Activated CD8-positive, alpha-beta memory T cell treated with anti-CD3 and anti-CD28 coated beads for 36 hours (primary cell): Measurements from ENCODE around the gene NGFR. TPM values are rescaled to one million over a fixed set of nuclear protein-coding genes. Genes with fewer than 3 reads are reported as not detected.
"Not testable (repeated sequence)": the region's sequence is repeated elsewhere in the genome, so short reads cannot be mapped to it uniquely, and the experiment has no call there.

Experiments
- CTCF ChIA-PET: fragments of 350-600 bp; sonication (Branson Sonifier 250); formaldehyde crosslinking; loops from one replicate; lab custom pipeline; 2021; ENCODE audit warnings: antibody characterized with exemption; lab: Charles Lee
- POLR2A ChIA-PET: fragments of 350-600 bp; sonication (Branson Sonifier 250); formaldehyde crosslinking; loops from one replicate; lab custom pipeline; 2021; ENCODE audit warnings: antibody characterized with exemption; lab: Charles Lee
- total RNA-seq, 2 experiments: library from RNA; stranded (reverse); gene quantifications; one replicate each; pipeline ENCODE4 v1.2.3, GENCODE V29; 2021

NGFR gene
- total RNA-seq, 2 experiments from 2014 or later, result not detected

DNA sequence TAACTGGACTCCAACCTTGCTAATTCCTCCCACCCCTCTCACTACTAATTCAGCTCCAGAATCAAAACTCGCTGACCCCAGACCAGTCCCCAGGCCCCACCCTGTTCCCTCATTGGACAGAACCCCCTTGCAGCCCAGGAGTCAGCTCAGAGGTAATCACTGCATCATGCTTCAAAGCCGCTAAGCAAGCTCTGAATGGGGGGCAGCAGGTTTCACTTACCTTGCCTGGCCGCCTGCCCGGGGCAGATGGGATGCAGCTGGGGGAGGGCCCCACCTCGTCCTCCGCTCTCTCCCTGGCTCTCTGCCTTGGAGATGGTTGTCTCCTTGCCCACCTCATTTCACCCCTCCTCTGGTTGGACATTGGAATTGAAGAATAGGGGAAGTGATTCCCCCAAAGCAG is 4.8 kb upstream of the NGFR start:
- ChIA-PET CTCF (interaction anchor here (1.4 to 1.5 kb wide), 2 partner anchors 55 to 66 kb away, joined by 4 read pairs; no protein-coding TSS in a partner anchor), POLR2A (no interaction called here)

DNA sequence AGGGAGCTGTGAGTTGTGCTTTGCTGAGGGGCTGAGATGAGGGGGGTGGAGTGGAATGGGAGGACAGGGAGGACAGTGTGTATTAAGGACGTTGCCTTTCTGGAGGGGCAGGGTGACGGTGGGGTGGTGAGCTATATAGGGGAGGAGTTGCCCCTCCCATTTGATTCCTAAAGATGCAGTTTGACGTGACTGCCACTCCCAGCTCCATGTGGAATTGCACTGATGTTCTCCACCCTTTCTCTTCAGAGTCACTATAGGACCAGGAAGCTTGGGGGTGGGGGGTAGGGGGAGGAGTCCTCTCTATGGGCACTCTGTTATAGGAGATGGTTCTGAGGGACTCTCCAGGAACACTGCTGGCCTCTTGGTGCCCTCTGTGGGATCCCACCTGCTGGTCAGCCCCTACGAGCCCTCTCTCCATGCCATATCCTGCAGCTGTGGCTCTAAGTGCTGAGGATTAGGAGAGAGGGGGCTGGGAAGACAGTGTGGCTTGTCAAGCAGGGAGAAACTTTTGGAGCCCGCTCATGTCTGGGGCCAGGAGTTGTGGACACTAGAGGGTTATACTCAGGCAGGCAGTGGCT is 3.8 kb upstream of the NGFR start:
- CTCF ChIA-PET, result interaction anchor here (1.4 kb wide), 1 partner anchor 65 kb away, joined by 4 read pairs; no protein-coding TSS in a partner anchor
- POLR2A ChIA-PET, result interaction anchor here (0.6 kb wide), 1 partner anchor 19 kb away, joined by 4 read pairs; no protein-coding TSS in a partner anchor

DNA sequence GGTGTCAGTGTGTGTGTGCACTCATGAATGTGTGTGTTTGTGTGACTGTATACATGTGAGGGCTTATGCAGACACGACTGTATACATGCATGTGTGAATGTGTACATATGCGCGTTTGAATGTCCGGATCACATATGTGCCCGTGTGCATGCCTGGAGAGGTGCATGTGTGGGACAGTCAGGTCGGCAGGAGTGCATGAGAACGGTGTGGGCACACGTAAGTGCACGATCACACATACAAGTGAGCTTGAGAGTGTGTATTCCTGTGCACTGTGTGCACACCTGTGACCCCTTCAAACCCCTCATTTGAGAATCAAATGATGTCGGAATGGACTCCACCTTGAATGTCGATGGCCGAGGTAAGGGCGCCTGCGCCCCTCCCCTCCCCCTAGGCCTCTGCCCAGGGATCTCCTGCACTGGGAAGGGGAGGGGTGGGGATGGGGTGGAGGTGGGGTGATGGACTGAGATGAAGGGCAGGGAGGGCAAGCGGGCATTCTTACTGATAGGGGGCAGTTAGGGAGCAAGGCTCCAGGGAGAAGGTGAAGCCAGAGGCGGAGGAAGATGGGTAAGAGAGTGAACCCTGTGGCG is 601 bp upstream of the NGFR start:
- CTCF ChIA-PET, result interaction anchor here (2.5 to 7.6 kb wide), 2 partner anchors 59 to 62 kb away, joined by 6 to 56 read pairs; no protein-coding TSS in a partner anchor
- POLR2A ChIA-PET, result no interaction called here

DNA sequence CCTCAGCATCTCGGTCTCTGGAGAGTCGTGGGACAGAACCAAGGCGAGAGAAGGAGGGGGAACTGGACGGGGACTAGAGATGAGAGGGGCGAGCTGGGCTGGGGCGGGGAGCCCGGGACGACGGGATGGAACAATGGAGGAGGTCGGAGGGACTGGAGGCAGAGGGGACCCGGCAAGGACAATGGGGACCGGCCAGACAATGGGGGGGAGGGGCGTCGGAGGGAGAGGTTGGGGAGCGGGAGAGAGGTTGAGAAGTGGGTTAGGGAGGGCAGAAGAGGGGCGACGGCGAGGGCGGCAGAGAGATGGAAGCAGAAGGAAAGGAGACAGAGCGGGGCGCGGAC is 719 bp downstream of the NGFR start:
- POLR2A ChIA-PET, result no interaction called here

DNA sequence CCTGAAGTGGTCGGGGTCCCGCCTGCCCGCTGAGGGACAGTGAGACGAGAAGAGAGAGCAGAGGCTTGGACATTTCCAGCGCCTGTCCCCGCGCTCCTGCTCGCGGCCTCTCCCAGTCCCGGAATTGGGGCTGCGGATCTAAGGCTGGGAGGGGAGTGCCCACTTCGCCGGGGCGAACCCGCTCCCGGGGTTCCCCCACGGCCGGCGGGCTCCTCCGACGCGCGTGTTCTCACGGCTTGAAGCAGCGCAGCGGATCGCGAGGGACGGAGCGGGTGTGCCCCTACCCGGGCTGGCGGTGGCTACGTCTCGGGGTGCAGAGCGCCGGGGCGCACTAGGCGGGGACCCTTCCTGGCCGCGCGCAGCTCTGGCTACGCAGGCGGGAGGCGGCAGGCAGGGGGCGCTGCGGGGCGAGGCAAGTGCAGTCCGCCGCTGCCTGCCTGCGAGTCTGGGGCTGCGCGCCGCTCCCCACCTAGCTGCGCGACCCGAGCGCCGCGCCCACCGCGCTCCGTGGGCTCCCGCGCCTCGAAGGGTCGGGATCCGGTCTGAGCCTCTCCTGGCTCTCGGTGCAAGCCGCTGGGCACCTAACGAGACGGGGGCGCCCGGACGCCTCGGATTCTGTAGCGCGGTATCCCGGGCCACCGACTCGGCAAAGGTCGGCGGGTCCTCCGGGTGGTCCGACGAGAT is 1.2 kb downstream of the NGFR start:
- ChIA-PET POLR2A (no interaction called here), CTCF (interaction anchor here (0.5 to 7.6 kb wide), 10 partner anchors 8 to 170 kb away, joined by 3 to 56 read pairs (median 4); no protein-coding TSS in a partner anchor)

More for the DNA sequence above, 719 bp downstream of the NGFR start:
- CTCF ChIA-PET, result interaction anchor here (0.5 to 7.6 kb wide), 10 partner anchors 8 to 170 kb away, joined by 3 to 56 read pairs (median 4); no protein-coding TSS in a partner anchor

DNA sequence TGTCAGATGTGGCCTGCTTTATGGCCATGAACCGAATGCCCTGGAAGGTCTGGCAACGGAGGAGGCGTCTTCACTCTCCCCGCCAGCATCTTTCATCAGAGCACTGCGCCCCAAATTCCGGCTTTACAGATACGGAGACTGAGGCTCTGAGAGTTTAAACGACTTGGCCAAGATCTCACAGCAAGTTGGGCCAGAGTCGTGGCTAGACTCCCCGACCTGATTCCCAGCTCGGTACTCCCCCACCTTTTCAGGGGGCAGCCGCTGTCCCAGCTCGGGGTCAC is 1.7 kb downstream of the NGFR start:
- CTCF ChIA-PET, result interaction anchor here (1.0 to 7.6 kb wide), 7 partner anchors 11 to 89 kb away, joined by 4 to 56 read pairs (median 4); no protein-coding TSS in a partner anchor
- POLR2A ChIA-PET, result no interaction called here

DNA sequence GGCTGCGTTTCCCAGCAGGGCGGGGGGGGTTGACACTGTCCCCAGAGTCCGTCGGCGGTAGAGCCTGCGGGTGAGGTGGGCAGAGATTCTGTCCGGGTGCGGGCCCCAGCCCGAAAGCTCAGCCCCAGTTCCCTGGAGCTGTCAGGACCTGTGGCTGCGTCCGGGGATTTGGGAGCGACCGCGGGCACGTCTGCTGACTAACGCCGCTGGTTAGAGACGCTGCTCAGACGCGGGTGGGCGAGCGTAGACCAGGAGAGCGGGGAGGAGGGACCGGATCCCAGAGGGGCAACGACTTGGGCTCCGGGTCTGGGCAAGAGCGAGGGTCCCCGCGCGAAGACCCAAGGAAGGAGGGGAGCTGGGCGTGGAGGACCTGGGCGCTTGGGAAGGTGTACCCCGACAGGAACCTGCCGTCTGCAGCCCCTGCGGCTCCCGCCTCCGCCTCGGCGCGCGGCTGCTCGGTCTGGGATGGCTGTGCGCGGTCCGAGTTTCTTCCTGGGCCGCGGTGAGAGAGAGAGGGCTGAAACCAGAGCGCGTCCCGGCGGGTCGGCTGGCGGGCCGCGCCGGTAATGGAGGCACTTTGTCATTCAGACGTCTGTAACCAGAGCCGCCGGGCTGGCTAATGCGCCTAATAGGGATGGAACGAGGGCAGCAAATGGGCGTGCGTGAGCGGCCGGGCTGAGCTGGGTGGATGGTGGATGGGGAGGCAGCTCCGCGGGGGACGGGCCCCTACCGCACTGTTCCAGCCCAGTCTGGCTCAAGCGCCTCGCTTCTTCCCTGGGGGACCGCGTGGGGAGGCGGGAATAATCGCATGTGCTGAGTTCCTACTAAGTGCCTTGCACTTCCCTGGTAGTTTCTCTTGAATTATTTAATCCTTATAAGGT is 2.3 kb downstream of the NGFR start:
- CTCF ChIA-PET, result interaction anchor here (1.0 to 7.6 kb wide), 7 partner anchors 10 to 89 kb away, joined by 4 to 56 read pairs (median 4); no protein-coding TSS in a partner anchor
- POLR2A ChIA-PET, result no interaction called here

DNA sequence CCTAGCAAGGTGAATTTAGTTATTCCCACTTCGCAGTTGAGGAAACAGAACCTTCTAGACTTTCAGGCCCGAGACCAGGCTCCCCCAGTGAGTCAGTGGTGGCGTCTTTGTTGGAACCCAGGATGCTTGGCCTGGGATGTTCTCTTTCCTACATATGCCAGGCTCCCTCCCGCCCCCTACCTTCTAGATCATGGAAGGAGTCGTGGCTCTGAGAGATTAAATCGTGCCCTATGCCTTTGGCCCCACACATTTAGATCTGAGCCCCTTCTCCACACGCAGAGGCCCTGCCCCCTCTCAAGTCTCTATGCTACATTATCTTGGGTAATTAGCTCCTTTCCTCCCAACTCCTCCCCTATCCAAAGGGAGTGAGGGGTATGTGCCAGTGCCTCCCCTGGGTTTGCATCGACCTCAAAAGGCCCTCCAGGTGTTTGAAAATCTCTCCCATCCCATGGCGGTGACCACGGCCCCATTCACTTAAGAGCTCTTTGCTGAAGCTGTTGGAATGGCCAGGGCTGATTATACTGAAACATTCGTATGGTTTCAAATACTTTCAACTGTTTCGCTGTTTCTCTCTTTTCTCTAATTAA is 3.0 kb downstream of the NGFR start:
- POLR2A ChIA-PET, result no interaction called here

DNA sequence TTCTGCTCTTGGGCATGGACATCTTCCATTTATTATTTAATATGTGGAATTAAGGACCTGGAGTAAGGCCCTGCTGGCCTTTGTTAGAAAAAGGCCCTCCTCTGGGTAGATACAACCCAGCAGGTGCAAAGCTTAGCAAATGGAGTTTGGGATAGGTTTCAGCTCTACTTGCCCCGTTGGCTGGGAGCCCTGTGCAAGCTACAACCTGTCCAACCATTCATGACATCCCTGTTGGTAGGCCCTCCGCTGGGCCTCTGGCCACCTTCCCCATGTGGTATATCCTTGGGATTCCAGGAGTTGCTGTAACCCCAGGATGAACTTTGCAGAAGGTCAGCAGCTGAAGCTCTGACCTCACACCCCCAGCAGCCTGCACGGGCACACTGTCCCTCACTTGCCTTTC is 6.4 kb downstream of the NGFR start:
- CTCF ChIA-PET, result interaction anchor here (7.6 kb wide), 1 partner anchor 55 kb away, joined by 56 read pairs; no protein-coding TSS in a partner anchor
- POLR2A ChIA-PET, result no interaction called here

More for the DNA sequence above, 3.0 kb downstream of the NGFR start:
- CTCF ChIA-PET, result interaction anchor here (7.6 kb wide), 1 partner anchor 59 kb away, joined by 56 read pairs; no protein-coding TSS in a partner anchor

DNA sequence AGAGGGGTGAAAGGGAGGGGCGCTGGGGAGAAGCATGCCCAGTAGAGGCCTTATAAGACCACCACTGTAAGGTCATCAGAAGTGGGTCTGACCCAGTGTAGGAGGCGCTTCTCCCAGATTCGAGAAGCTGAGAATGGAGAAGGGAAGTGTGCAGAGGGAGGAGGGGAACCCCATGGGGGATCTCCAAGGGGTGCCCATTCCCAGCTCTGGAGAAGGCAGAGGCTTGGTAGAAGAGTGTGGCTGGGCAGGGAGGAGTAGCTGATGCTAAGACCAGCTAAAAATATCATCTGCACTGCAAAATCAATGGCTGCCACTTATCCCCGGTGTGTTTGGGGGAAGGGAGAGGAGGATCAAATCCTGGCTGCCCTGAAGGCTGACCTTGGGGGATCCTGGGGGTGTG is 7.2 kb downstream of the NGFR start:
- ChIA-PET POLR2A (no interaction called here), CTCF (no interaction called here)

DNA sequence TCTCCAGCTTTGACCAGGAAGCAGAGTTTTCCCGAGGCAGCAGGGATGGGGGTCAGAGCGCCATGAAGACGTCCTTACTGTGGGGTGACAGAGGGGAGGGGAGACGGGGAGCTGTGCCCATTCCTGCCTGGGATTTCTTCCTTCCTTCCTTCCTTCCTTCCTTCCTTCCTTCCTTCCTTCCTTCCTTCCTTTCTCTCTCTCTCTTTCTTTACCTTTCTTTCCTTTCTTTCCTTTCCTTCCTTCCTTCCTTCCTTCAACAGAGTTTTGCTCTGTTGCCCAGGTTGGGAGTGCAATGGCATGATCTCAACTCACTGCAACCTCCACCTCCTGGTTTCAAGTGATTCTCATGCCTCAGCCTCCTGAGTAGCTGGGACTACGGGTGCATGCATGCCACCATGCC is 7.6 kb downstream of the NGFR start:
- POLR2A ChIA-PET, CTCF ChIA-PET: not testable (repeated sequence)

DNA sequence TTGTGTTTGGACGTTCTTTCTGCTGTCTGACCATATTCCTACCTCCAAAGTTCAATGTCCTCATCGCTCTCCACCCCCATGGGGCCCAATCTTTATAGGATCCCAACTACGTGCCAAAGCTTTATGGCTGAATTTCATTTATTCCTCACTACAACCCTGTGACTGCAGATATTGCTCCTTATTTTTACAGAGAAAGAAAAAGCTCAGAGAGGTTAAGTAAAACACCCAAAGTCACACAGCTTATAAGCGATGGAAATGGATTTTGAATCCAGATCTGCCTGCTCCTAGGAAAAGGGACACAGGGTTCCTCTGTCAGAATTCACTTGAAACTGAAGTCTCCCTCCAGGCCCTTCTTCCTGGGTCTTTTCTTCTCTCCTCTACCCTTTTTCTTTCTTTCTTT is 9.3 kb downstream of the NGFR start:
- ChIA-PET CTCF (interaction anchor here (0.7 to 1.7 kb wide), 4 partner anchors 8 to 121 kb away, joined by 3 to 5 read pairs (median 4); no protein-coding TSS in a partner anchor), POLR2A (no interaction called here)

DNA sequence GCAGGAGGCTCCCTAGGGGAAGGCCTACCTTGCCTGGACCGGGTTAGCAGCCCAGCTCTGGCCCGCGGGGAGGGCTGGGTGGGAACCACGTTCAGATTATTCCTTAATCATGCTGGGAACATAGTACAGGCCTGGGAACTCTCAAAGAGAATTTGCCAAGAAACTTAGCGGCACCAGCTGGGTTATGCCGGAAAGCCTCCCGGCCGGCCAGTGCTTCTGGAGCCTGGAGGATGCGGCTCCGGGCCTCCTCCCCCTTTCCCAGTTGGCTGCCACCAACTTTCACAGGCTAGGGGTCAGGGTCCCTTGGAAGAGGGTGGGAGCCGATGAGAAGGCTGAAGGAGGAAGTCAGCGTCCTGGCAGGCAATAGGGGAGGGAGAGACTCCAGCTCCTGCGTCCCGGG is 10.8 kb downstream of the NGFR start:
- POLR2A ChIA-PET, result no interaction called here
- CTCF ChIA-PET, result no interaction called here

DNA sequence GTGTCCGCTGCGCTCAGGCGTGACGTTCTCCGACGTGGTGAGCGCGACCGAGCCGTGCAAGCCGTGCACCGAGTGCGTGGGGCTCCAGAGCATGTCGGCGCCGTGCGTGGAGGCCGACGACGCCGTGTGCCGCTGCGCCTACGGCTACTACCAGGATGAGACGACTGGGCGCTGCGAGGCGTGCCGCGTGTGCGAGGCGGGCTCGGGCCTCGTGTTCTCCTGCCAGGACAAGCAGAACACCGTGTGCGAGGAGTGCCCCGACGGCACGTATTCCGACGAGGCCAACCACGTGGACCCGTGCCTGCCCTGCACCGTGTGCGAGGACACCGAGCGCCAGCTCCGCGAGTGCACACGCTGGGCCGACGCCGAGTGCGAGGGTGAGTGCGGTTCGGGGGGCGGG is 11.2 kb downstream of the NGFR start:
- POLR2A ChIA-PET, result no interaction called here
- CTCF ChIA-PET, result interaction anchor here (0.7 kb wide), 1 partner anchor 131 kb away, joined by 3 read pairs; no protein-coding TSS in a partner anchor

DNA sequence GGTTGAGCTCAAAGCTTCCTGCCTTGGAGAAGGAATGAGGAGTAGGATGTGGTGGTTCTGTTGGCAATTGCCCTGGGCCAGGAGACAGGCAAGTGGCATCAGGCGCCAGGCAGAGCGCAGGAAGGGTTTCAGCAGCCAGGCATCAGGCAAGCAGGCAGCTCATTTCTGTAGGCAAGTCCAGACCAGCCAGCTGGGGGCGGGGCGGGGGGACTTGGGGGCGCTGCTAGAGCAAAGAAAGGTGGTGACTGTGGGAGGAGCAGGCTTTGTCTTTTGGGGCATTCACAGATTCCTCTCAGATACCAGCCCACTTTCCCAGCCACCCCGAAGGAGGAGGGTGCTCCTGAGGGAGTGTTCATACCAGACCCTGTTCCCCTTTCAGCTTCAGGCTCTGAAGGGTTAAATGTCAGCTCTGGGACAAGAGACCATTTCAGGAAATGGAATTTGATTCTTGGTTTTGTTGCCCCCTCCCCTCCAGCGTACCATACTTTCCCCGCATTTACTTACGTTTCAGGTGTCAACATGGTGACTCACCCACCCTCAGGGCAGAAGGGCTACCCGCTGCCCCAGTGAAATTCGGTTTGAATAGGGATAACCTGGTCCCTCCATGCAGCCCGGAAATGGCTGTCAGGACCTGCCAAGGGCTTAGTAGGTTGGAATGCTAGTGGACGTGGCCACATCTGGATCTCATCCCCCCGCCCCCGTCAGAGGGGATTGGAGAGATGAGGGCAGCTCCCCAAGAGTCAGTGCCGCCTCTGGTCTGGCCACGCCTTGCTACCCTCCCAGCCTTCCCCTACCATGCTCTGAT is 13.2 kb downstream of the NGFR start:
- ChIA-PET POLR2A (no interaction called here), CTCF (interaction anchor here (1.0 kb wide), 1 partner anchor 12 kb away, joined by 4 read pairs; no protein-coding TSS in a partner anchor)

DNA sequence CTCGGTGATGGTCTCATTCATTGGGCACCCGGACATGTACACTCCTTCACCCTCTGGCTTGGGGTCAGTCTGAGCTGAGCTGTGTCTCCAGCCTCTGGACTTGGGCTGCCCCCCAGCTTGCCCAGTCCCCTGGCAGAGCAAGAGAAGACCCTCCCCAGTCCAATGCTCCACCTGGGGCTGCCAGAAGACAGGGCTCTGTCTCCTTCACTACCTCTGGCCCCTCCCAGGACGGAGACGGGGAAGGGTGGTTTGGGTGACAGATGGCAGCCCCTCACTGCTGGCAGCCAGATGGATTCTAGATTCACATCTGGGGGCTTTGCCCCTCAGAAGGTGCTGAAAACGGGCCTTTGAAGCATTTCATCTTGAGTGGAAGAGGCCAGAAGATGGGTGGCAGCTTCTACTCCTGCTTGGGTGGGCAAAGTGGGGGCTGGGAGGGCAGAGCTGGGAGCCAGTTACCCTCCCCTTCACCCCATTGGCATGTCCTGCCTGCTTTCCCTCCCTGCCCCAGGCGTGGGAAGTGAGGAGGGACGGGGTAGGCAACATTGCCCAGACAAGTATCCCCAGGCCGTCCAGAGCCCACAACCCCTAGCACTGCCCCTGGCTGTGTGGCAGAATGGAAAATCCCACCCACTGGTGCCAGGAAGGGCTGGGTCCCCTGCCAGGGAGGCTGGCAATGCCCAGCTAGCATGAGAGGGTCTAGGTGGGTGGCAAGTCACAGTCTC is 13.9 kb downstream of the NGFR start:
- CTCF ChIA-PET, result interaction anchor here (1.8 kb wide), 1 partner anchor 12 kb away, joined by 8 read pairs; no protein-coding TSS in a partner anchor
- POLR2A ChIA-PET, result no interaction called here

DNA sequence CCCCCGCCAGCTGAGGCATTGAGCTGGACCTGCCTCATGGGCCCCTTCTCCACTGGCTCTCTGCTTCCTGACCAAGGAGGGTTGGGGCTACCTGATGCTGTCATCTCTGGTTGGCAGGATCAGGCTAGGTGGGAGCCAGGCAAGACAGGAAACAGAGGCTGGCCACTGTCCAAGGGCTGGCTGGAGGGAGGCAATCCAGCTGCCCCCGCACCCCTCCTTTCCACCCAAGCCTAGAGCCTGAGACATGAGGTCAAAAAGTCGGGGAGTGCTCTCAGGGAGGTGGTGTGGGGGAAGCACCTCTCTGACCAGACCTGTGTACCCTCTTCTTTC is 14.5 kb downstream of the NGFR start:
- CTCF ChIA-PET, result interaction anchor here (1.8 kb wide), 1 partner anchor 13 kb away, joined by 8 read pairs; no protein-coding TSS in a partner anchor

More for the DNA sequence above, 14.5 kb downstream of the NGFR start:
- POLR2A ChIA-PET, result no interaction called here
